HepG2 (cell line): ENCODE results near the gene GLIPR1.

Experiments
- CBX2 ChIP-seq, 2 experiments: fragments of 200-600 bp in 1 of 2; sonication (generic); formaldehyde crosslinking in 1 of 2; IDR thresholded peaks; 2 replicates each; pipeline versions ENCODE4 v1.7.0 to v1.8.1; 2018 to 2022; ENCODE audit warnings: low read depth in 2 of 2, low read length in 1 of 2, mild to moderate bottlenecking in 1 of 2, missing genetic modification reagents in 1 of 2
- ELF1 ChIP-seq: sonication (generic); formaldehyde crosslinking; IDR thresholded peaks from 2 replicates; pipeline ENCODE4 v1.4.0; 2020; ENCODE audit warnings: missing genetic modification reagents
- FOXP1 ChIP-seq, 2 experiments: fragments of 450-650 bp in 1 of 2; IDR thresholded peaks; 2 replicates each; pipeline ENCODE4 v1.6.1; 2017 to 2018; ENCODE audit warnings: antibody characterized with exemption in 1 of 2
- HDAC6 ChIP-seq: fragments of 200-600 bp; sonication (generic); IDR thresholded peaks from 2 replicates; pipeline ENCODE4 v1.7.0; 2017; ENCODE audit warnings: mild to moderate bottlenecking, antibody characterized with exemption, low read length, low read depth
- JUN ChIP-seq: sonication (generic); formaldehyde crosslinking; IDR thresholded peaks from 2 replicates; pipeline ENCODE4 v1.4.0; 2020; ENCODE audit warnings: mild to moderate bottlenecking, missing genetic modification reagents
- TP53 ChIP-seq: sonication (generic); formaldehyde crosslinking; conservative IDR thresholded peaks from 2 replicates; pipeline ENCODE4 v1.4.0; 2020; ENCODE audit warnings: missing genetic modification reagents

GRCh38 chr12:75459755-75460154 is 20.8 kb upstream of the GLIPR1 start:
- TF ChIP-seq HDAC6 (no peak), TP53 (CRISPR knock-in tag) (no peak), ELF1 (CRISPR knock-in tag) (no peak), JUN (CRISPR knock-in tag) (no peak), FOXP1 (IDR thresholded peaks at IDR 0.05) (no peak), FOXP1 (CRISPR knock-in tag; IDR thresholded peaks at IDR 0.05) (no peak), CBX2 (IDR thresholded peaks at IDR 0.05; ENCODE audit: low read depth, low read length) (no peak), CBX2 (CRISPR knock-in tag; IDR thresholded peaks at IDR 0.05; ENCODE audit: low read depth) (no peak)
